ENCODE measurements around the gene CALCOCO1.

DNA sequence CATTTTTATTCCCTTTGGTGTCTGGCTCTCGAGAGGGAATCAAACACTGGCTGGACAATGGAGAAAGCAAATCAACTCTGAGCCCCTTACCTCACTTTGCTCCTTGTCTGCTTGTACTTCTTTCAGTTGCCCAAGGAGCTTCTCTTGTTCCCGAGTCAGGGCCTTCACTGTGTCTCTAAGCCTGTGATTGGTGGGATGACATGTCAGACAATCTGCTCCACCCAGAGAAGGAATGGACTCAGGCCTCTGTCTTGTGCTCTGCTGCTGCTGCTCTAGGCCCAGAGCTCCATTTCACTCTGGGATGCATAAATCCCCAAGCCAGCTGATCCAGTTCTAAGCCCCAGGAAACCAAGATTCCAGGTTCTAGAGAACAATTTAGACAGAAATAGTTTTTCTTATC is 7.6 kb downstream of the CALCOCO1 start:
- no peak for TF ChIP-seq EZH2phosphoT487 (IDR thresholded peaks at IDR 0.05; ENCODE audit: borderline replicate concordance)
- TF ChIP-seq, protein P1, sequence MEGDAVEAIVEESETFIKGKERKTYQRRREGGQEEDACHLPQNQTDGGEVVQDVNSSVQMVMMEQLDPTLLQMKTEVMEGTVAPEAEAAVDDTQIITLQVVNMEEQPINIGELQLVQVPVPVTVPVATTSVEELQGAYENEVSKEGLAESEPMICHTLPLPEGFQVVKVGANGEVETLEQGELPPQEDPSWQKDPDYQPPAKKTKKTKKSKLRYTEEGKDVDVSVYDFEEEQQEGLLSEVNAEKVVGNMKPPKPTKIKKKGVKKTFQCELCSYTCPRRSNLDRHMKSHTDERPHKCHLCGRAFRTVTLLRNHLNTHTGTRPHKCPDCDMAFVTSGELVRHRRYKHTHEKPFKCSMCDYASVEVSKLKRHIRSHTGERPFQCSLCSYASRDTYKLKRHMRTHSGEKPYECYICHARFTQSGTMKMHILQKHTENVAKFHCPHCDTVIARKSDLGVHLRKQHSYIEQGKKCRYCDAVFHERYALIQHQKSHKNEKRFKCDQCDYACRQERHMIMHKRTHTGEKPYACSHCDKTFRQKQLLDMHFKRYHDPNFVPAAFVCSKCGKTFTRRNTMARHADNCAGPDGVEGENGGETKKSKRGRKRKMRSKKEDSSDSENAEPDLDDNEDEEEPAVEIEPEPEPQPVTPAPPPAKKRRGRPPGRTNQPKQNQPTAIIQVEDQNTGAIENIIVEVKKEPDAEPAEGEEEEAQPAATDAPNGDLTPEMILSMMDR (conservative IDR thresholded peaks at IDR 0.05; ENCODE audit: low read length), result no peak
